Omental fat pad (tissue), 4 donors: ENCODE results near the gene SARDH. TPM values are rescaled to one million over a fixed set of nuclear protein-coding genes. Genes with fewer than 3 reads are reported as not detected.

ENCODE experiments used
- ATAC-seq: fragments of 150-250 bp; one replicate; pipeline ENCODE4 v1.9.1; 2016; ENCODE audit warnings: mild to moderate bottlenecking, moderate library complexity; ENCODE audit not compliant: low FRiP score
- DNase-seq: peaks from one replicate; pipeline ENCODE4 v3.0.0-alpha.2; 2019; ENCODE audit warnings: low spot score
- total RNA-seq, 4 donors: library from RNA; depleted of rRNA; stranded (reverse); fragments of >200 nt; gene quantifications; one replicate each; pipeline ENCODE4 v1.1.0, GENCODE V29; 2016
- TF ChIP-seq, protein P1 (sequence below), 3 donors: fragments of 450-650 bp; IDR thresholded peaks; one replicate each; pipeline ENCODE4 v1.5.1; 2016 to 2017; ENCODE audit warnings: antibody characterized with exemption in 3 of 3, mild to moderate bottlenecking in 3 of 3, moderate library complexity in 2 of 3

The SARDH gene
- total RNA-seq, 4 donors from 2014 or later = 0.56 to 6.9 (median 1.8) TPM

DNA sequence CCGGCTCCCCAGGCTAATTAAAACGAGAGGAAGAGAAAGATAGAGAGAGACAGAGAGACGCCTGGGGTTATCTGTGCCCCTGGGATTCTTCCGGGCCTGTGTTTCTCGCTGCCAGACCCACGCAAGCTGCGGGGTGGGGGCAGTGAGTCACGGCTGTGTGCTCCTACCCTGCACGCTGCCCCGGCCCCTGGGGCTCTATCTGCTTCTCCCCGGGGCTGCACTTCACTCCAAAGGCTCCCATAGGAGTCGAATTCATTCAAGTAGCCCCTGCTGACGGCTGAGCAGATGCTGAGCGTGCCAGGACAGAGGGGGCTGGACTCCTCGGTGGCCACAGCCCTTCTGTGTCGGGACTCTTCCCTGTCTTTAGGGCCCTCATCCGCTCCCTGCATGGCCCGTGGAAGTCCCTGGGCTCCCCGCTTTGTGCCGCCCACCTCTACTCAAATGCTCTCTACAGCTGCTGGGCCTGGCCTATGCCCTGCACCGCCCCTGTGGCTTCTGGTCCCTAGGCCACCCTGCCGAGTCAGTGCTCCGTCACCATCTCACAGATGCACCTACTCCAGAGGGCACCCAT, 22.8 kb downstream of the SARDH start:
- TF ChIP-seq, protein P1, sequence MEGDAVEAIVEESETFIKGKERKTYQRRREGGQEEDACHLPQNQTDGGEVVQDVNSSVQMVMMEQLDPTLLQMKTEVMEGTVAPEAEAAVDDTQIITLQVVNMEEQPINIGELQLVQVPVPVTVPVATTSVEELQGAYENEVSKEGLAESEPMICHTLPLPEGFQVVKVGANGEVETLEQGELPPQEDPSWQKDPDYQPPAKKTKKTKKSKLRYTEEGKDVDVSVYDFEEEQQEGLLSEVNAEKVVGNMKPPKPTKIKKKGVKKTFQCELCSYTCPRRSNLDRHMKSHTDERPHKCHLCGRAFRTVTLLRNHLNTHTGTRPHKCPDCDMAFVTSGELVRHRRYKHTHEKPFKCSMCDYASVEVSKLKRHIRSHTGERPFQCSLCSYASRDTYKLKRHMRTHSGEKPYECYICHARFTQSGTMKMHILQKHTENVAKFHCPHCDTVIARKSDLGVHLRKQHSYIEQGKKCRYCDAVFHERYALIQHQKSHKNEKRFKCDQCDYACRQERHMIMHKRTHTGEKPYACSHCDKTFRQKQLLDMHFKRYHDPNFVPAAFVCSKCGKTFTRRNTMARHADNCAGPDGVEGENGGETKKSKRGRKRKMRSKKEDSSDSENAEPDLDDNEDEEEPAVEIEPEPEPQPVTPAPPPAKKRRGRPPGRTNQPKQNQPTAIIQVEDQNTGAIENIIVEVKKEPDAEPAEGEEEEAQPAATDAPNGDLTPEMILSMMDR (IDR thresholded peaks at IDR 0.05) = no peak
- DNase-seq (no peak), ATAC-seq (no peak)

DNA sequence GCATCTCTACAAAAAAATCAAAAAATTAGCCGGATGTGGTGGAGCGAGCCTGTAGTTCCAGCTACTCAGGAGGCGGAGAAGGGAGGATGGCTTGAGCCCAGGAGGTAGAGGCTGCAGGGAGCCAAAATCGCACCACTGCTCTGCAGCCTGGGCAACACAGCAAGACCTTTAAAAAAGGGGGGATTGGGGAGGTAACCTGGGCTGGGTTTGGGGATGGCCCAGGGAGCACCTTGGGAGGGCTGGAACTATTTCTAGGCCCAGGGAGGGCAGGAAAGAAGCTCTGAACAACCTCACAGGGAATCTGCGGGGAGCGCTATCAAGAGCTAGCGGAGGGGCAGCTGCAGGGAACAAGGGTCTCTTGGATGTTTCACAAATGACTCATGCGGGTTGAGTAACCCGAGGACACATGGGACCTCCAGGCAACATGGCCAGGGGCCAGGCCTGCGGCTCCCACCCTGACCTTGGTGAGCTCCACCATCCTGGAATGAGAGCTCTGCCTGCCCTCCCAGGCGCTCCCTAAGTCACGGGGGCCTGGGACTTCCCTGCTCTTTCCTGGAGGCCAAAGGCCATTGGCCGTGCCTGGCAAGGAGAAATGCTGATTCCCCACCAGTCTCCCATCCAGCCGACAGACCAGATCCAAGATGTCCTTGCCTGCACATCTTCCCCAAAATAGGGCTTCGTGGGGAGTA, 23.4 kb downstream of the SARDH start:
- TF ChIP-seq, protein P1 (IDR thresholded peaks at IDR 0.05) = no peak
- no peak for ATAC-seq
- DNase-seq = no peak

DNA sequence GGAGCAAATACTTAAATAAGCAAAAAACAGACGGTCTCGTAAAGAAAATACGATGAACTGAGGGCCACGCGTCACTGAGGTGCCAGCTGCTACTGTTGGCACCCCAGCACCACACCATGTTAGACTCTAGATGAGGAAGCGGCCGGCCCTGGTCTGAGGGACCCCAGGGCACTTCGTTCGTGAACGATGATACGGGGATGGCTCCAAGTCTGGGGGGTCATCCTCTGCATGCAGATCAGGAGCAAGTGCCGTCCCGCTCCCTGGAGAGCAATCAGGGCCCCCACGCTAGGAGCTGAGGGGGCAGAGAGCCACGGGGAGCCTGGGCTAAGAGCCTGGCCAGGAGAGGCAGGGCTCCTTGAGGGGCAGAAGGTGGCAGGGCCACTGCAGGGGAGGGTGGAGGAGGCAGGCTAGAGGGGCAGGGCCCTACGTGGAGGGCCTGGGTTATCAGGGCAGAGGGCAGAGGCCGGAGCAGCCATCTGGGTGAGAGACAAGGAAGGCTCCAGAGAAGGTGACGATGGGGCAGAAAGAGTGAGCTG, 24.1 kb downstream of the SARDH start:
- ATAC-seq (no peak), DNase-seq (no peak)
- TF ChIP-seq, protein P1 (IDR thresholded peaks at IDR 0.05) = no peak

DNA sequence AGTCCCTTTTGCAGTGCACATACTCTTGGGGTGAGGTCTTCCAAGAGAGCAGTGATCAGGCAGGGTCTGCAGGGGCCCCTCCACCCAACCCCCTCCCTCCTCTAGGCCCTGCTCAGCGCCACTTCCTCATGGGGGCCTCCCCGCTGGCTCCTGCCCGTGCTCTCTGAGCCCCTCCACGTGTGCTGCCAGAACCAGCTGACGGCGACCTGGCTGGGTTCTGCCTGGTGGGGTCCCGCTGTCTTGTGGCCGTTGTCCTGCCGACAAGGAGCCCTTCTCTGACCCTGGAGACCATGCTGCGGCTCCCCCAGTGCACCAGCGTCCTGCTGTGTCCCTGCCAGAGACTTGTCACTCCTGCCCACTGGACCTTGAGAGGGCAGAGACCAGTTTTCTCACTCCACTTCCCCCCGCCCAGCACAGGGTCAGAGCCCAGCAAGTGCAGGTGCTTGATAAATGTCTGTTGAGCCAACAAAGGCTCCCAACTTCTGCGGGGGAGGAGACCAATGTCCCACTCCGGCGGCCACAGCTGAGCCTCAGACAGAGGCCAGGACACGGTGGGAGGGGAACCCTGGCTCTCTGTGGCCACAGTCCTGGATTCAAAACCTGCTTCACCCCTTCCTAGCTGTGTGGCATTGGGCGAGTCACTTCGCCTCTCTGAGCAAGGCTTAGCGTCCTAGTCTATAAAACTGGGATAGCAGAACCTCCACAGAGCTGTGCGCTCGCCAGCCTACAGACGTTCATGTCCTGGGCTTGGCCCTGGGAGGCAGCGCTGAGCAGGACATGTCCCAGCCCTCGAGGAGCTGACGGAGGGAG, 24.8 kb downstream of the SARDH start:
- no peak for ATAC-seq
- TF ChIP-seq, protein P1 (IDR thresholded peaks at IDR 0.05) = no peak
- no peak for DNase-seq

DNA sequence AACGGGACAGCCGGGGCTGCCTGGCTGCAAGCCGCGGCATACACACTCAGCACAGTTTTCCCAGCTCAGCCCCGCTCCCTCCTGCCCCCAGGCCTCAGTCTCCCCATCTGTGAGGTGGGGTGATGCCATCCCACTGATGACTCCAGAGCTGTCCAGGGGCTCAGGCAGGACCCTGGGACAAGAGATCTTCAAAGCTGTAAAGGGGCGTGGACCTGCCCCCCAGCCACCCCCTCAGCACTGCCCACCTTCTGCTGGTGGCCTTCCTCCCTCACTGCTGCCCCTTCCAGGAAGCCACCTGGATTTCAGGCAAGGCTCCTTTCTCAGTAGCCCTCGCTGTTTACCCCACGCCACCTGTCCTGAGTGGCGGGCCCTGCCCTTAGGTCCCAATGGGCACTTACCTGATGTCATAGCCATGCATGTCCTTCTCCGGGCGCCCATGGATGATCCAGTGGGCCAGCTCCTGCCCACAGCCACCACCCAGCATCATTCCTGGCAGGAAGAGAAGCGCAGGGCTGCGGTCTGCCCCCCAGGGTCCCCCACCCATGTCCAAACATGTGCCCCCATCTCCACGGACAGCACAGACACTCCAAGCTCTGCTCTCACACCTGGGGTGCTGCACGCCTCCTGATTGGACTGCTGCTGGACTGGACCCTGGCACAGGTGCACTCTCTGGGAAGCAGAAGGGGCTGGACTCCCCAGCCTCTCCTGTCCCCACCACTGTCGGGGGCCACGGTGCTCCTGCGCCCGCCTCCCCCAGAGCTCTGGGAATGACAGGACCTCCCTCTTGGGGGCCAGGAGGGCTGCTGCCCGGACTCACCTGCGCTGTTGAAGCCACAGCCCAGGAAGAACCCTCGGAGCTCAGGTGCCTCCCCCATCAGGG, 25.7 kb downstream of the SARDH start:
- no peak for ATAC-seq
- no peak for DNase-seq

More for the DNA sequence above, 25.7 kb downstream of the SARDH start:
- TF ChIP-seq, protein P1 (IDR thresholded peaks at IDR 0.05) = no peak
